Chondrocyte (in vitro differentiated cells): ENCODE data around the gene PCLO. TPM values are rescaled to one million over a fixed set of nuclear protein-coding genes. Genes with fewer than 3 reads are reported as not detected.

ENCODE experiments used
- DNase-seq: peaks from one replicate; pipeline ENCODE4 v3.0.0; 2021; ENCODE audit warnings: mixed read lengths, low spot score
- H3K27ac Mint-ChIP-seq: one replicate; pipeline ENCODE4 v1.8.0; 2021; ENCODE audit warnings: mild to moderate bottlenecking, moderate library complexity, mixed read lengths; ENCODE audit not compliant: unreplicated experiment
- H3K27me3 Mint-ChIP-seq: 2 replicates; pipeline ENCODE4 v1.8.0; 2021; ENCODE audit warnings: low read depth, mixed read lengths
- H3K36me3 Mint-ChIP-seq: 2 replicates; pipeline ENCODE4 v1.8.0; 2021; ENCODE audit warnings: low read depth, mixed read lengths
- H3K4me1 Mint-ChIP-seq: 2 replicates; pipeline ENCODE4 v1.8.0; 2021; ENCODE audit warnings: low read depth, mild to moderate bottlenecking, mixed read lengths
- H3K4me3 Mint-ChIP-seq: one replicate; pipeline ENCODE4 v1.8.0; 2021; ENCODE audit warnings: mild to moderate bottlenecking, moderate library complexity, mixed read lengths; ENCODE audit not compliant: unreplicated experiment
- H3K9me3 Mint-ChIP-seq: 2 replicates; pipeline ENCODE4 v1.8.0; 2021; ENCODE audit warnings: low read depth, mixed read lengths
- CTCF ChIP-seq: fragments of 200-600 bp; sonication (generic); IDR thresholded peaks from 2 replicates; pipeline ENCODE4 v1.5.0; 2021; ENCODE audit warnings: antibody characterized with exemption, mild to moderate bottlenecking, moderate library complexity
- total RNA-seq: library from RNA; stranded (reverse); gene quantifications from 3 replicates; pipeline ENCODE4 v1.2.1, GENCODE V29; 2021

PCLO gene
- total RNA-seq, 1 donor from 2014 or later: 1.5 TPM

- DNase-seq: no peak
- TF ChIP-seq CTCF: no peak
- Mint-ChIP-seq H3K27me3 (no peaks in the 10 kb centered on the region), H3K4me3 (no peak overlapping the region), H3K9me3 (peaks cover 34% of the 10 kb centered on the region), H3K36me3 (peaks cover 9% of the 10 kb centered on the region), H3K27ac (no peak overlapping the region), H3K4me1 (peaks cover 13% of the 10 kb centered on the region)
These were observed 43.7 kb downstream of the PCLO start for GRCh38 chr7:83119026-83119382.

- H3K9me3 Mint-ChIP-seq: peaks cover 33% of the 10 kb centered on the region
- H3K36me3 Mint-ChIP-seq: peaks cover 9% of the 10 kb centered on the region
- H3K4me1 Mint-ChIP-seq: peaks cover 13% of the 10 kb centered on the region
- TF ChIP-seq CTCF: no peak
- no peak for DNase-seq
- H3K27me3 Mint-ChIP-seq: no peaks in the 10 kb centered on the region
- no peak overlapping the region for H3K27ac Mint-ChIP-seq
- no peak overlapping the region for H3K4me3 Mint-ChIP-seq
These were observed 44.2 kb downstream of the PCLO start for GRCh38 chr7:83118347-83119025.

GRCh38 chr7:83117466-83117865, 45.2 kb downstream of the PCLO start:
- Mint-ChIP-seq H3K4me1 (peaks cover 13% of the 10 kb centered on the region), H3K27me3 (no peaks in the 10 kb centered on the region), H3K36me3 (peaks cover 8% of the 10 kb centered on the region), H3K9me3 (peaks cover 23% of the 10 kb centered on the region), H3K4me3 (no peak overlapping the region), H3K27ac (no peak overlapping the region)
- no peak for DNase-seq
- no peak for TF ChIP-seq CTCF

- no peak overlapping the region for H3K27ac Mint-ChIP-seq
- no peaks in the 10 kb centered on the region for H3K36me3 Mint-ChIP-seq
- no peaks in the 10 kb centered on the region for H3K27me3 Mint-ChIP-seq
- no peak for DNase-seq
- no peaks in the 10 kb centered on the region for H3K9me3 Mint-ChIP-seq
- peaks cover 5% of the 10 kb centered on the region for H3K4me1 Mint-ChIP-seq
- TF ChIP-seq CTCF: no peak
- no peak overlapping the region for H3K4me3 Mint-ChIP-seq
These were observed 51.3 kb downstream of the PCLO start for GRCh38 chr7:83111391-83111790.

GRCh38 chr7:83109352-83109751, 53.3 kb downstream of the PCLO start:
- no peaks in the 10 kb centered on the region for H3K27me3 Mint-ChIP-seq
- H3K4me1 Mint-ChIP-seq: no peaks in the 10 kb centered on the region
- H3K4me3 Mint-ChIP-seq: no peak overlapping the region
- H3K9me3 Mint-ChIP-seq: no peaks in the 10 kb centered on the region
- H3K27ac Mint-ChIP-seq: no peak overlapping the region
- H3K36me3 Mint-ChIP-seq: no peaks in the 10 kb centered on the region
- no peak for TF ChIP-seq CTCF
- no peak for DNase-seq
